K562 (cell line): ENCODE data around the gene ADD1. TPM values are rescaled to one million over a fixed set of nuclear protein-coding genes. Genes with fewer than 3 reads are reported as not detected.
A peak's percentile ranks its signal among the peaks of the same experiment; 100 is the strongest.

ENCODE experiments used
- ATAC-seq: fragments of 200-7000 bp; cut with Tn5 transposase; 3 replicates; pipeline ENCODE4 v1.9.1; 2020; ENCODE audit warnings: moderate library complexity
- BruUV-seq: library from RNA; stranded (reverse); fragments of 400-500 nt; replicated peaks from 2 replicates; lab custom pipeline; 2021; lab: Mats Ljungman, UMichigan
- CTCF ChIA-PET: fragments of 300-600 bp; formaldehyde crosslinking; extraction: SDS; loops from one replicate; lab custom pipeline; 2021; ENCODE audit warnings: low intra/inter-chr PET ratio; lab: Yijun Ruan, JAX
- POLR2A ChIA-PET: fragments of 300-600, 350-650 bp; sonication (Branson Sonifier 250); formaldehyde crosslinking; extraction: SDS; loops from one replicate; lab custom pipeline; 2021; ENCODE audit warnings: antibody characterized with exemption, inconsistent platforms; lab: Yijun Ruan, JAX
- DNase-seq, 4 experiments: peaks; one replicate each; pipeline versions ENCODE4 v3.0.0 to v3.0.0-alpha.2; 2011 to 2018; ENCODE audit warnings: low spot score in 3 of 4, mixed read lengths in 3 of 4; ENCODE audit errors: extremely low read depth in 1 of 4
- FAIRE-seq: peaks from 2 replicates; lab custom pipeline; 2011; peaks lifted over from hg19 to GRCh38; lab: Jason Lieb, UNC
- H2AFZ ChIP-seq: 2 replicates; pipeline ENCODE4 v1.6.0; 2011; ENCODE audit warnings: low read depth, low read length, control low read depth, inconsistent platforms
- H3K27ac ChIP-seq: fragments of 200-600 bp; 3 replicates; pipeline ENCODE4 v1.8.0; 2011; ENCODE audit warnings: low read depth, mild to moderate bottlenecking, control low read depth, inconsistent platforms, low read length, moderate library complexity, mixed read lengths; ENCODE audit errors: extremely low read depth
- H3K27me3 ChIP-seq, 2 experiments: fragments of 300-600 bp in 1 of 2; 2 replicates in 1 of 2; 3 replicates in 1 of 2; pipeline versions ENCODE4 v1.6.0 to v1.8.0; 2011; ENCODE audit warnings: inconsistent platforms in 2 of 2, low read length in 2 of 2, mild to moderate bottlenecking in 1 of 2, mixed read lengths in 1 of 2, moderate library complexity in 1 of 2; ENCODE audit not compliant: control insufficient read depth in 2 of 2, insufficient read depth in 2 of 2
- H3K36me3 ChIP-seq: fragments of 300-600 bp; 3 replicates; pipeline ENCODE4 v1.8.0; 2011; ENCODE audit warnings: mild to moderate bottlenecking, low read length, inconsistent platforms; ENCODE audit not compliant: control insufficient read depth, insufficient read depth
- H3K4me1 ChIP-seq, 2 experiments: fragments of 200-600 bp in 1 of 2; replicated peaks in 1 of 2; 2 replicates in 1 of 2; 3 replicates in 1 of 2; pipeline versions ENCODE4 v1.5.1 to v1.8.0; 2011; ENCODE audit warnings: inconsistent platforms in 2 of 2, low read length in 2 of 2, mild to moderate bottlenecking in 1 of 2, mixed read lengths in 1 of 2, moderate library complexity in 1 of 2; ENCODE audit not compliant: control insufficient read depth in 2 of 2, insufficient read depth in 2 of 2
- H3K4me2 ChIP-seq: 2 replicates; pipeline ENCODE4 v1.6.1; 2011; ENCODE audit warnings: low read length, control low read depth, inconsistent platforms, mixed read lengths; ENCODE audit not compliant: insufficient read depth
- H3K4me3 ChIP-seq: fragments of 200-600 bp; sonication (generic), shearing (Covaris generic); 2 replicates; pipeline ENCODE4 v1.5.1; 2016; ENCODE audit warnings: control low read depth, inconsistent platforms
- H3K79me2 ChIP-seq: fragments of 200-600 bp; 3 replicates; pipeline ENCODE4 v1.8.0; 2011; ENCODE audit warnings: low read length, inconsistent platforms; ENCODE audit not compliant: control insufficient read depth, insufficient read depth
- H3K9ac ChIP-seq, 2 experiments: 2 replicates each; pipeline versions ENCODE4 v1.6.0 to v1.6.1; 2011; ENCODE audit warnings: low read depth in 2 of 2, low read length in 2 of 2, control low read depth in 1 of 2, inconsistent platforms in 1 of 2, mild to moderate bottlenecking in 1 of 2, mixed read lengths in 1 of 2; ENCODE audit not compliant: insufficient read depth in 1 of 2
- H3K9me1 ChIP-seq: one replicate; pipeline ENCODE4 v1.6.0; 2011; ENCODE audit warnings: inconsistent platforms, mild to moderate bottlenecking, low read length, moderate library complexity; ENCODE audit not compliant: control insufficient read depth, insufficient read depth
- H3K9me3 ChIP-seq: replicated peaks from 2 replicates; pipeline ENCODE4 v1.5.1; 2011; ENCODE audit warnings: low read depth, low read length, inconsistent platforms; ENCODE audit not compliant: control insufficient read depth, insufficient read depth
- H4K20me1 ChIP-seq: replicated peaks from 2 replicates; pipeline ENCODE4 v1.6.1; 2011; ENCODE audit warnings: low read length, inconsistent platforms, mixed read lengths; ENCODE audit not compliant: control insufficient read depth, insufficient read depth
- CBX1 ChIP-seq: sonication (generic); IDR thresholded peaks from 2 replicates; pipeline ENCODE4 v1.6.1; 2016; ENCODE audit warnings: antibody characterized with exemption, low read depth, mild to moderate bottlenecking
- CSDE1 ChIP-seq, 2 experiments: fragments of 450-650 bp; IDR thresholded peaks; 2 replicates each; pipeline ENCODE4 v1.6.1; 2016; ENCODE audit warnings: mild to moderate bottlenecking in 1 of 2
- FOXA3 ChIP-seq, 2 experiments: fragments of 450-650 bp in 1 of 2; sonication (generic) in 1 of 2; formaldehyde crosslinking; IDR thresholded peaks in 1 of 2; conservative IDR thresholded peaks in 1 of 2; 2 replicates each; pipeline versions ENCODE4 v1.4.0 to v1.8.0; 2020 to 2022; ENCODE audit warnings: mild to moderate bottlenecking in 2 of 2, missing genetic modification reagents in 1 of 2
- KAT2B ChIP-seq: IDR thresholded peaks from one replicate; pipeline ENCODE4 v1.6.1; 2012; ENCODE audit warnings: low read depth, mild to moderate bottlenecking, control low read depth, inconsistent platforms, low read length, moderate library complexity
- MTA2 ChIP-seq: fragments of 450-650 bp; IDR thresholded peaks from 2 replicates; pipeline ENCODE4 v1.6.1; 2016; ENCODE audit warnings: low read depth
- NCOR1 ChIP-seq: fragments of 450-650 bp; IDR thresholded peaks from 2 replicates; pipeline ENCODE4 v1.6.1; 2016; ENCODE audit warnings: mild to moderate bottlenecking, moderate library complexity
- NRF1 ChIP-seq, 2 experiments: fragments of 450-650 bp; IDR thresholded peaks in 1 of 2; conservative IDR thresholded peaks in 1 of 2; 2 replicates each; pipeline ENCODE4 v1.6.1; 2014; ENCODE audit warnings: mild to moderate bottlenecking in 2 of 2
- SIRT6 ChIP-seq: IDR thresholded peaks from one replicate; pipeline ENCODE4 v1.6.1; 2012; ENCODE audit warnings: low read depth, mild to moderate bottlenecking, control low read depth, inconsistent platforms, low read length, moderate library complexity
- SRSF7 ChIP-seq: fragments of 200-400 bp; formaldehyde crosslinking; optimal IDR thresholded peaks from 2 replicates; pipeline ENCODE3; 2017; ENCODE audit warnings: mild to moderate bottlenecking, low read depth, low read length
- TFAM ChIP-seq: fragments of 250-450 bp; sonication (Bioruptor Pico); conservative IDR thresholded peaks from 2 replicates; pipeline ENCODE4 v1.5.0; 2021; ENCODE audit warnings: mild to moderate bottlenecking, moderate library complexity
- ZSCAN32 ChIP-seq: fragments of 450-650 bp; formaldehyde crosslinking; IDR thresholded peaks from 2 replicates; pipeline ENCODE4 v1.4.0; 2020; ENCODE audit warnings: mild to moderate bottlenecking, moderate library complexity
- WGBS: fragments of 100-300 bp; shearing (Covaris generic); methylation state at CpG from one replicate; pipeline ENCODE4 v1.1.6; 2016; ENCODE audit warnings: low coverage, mixed read lengths; ENCODE audit not compliant: insufficient coverage; ENCODE audit errors: missing lambda C conversion rate; 5-methylcytosine and 5-hydroxymethylcytosine counted together
- in situ Hi-C: fragments of 300-500 bp; cut with MboI; formaldehyde crosslinking; loops from 4 replicates; pipeline ENCODE4 v1.15.0; 2018; ENCODE audit warnings: inconsistent platforms, mixed read lengths
- intact Hi-C: fragments of 100-400 bp; cut with micrococcal nuclease; formaldehyde crosslinking; loops from 2 replicates; pipeline ENCODE4 v1.14.2; 2022
- polyA plus RNA-seq, 8 experiments: library from polyadenylated mRNA; depleted of rRNA in 4 of 8; stranded (reverse) in 5 of 8; unstranded in 3 of 8; fragments of >200 nt; fragmentation: Nextera tagmentation in 2 of 8; fragmentation: Illumina TruSeq in 1 of 8; extraction: Ambion mirVana in 2 of 8; extraction: Trizol in 1 of 8; gene quantifications; 2 replicates each; pipeline versions ENCODE4 v1.2.1 to v1.2.3, GENCODE V29; 2011 to 2014; ENCODE audit warnings: inconsistent platforms in 1 of 8, missing spikeins in 1 of 8
- total RNA-seq, 7 experiments: library from RNA; depleted of rRNA in 6 of 7; stranded (reverse); fragments of >200 nt in 6 of 7; fragmentation: Illumina TruSeq in 2 of 7; extraction: Trizol in 2 of 7; gene quantifications; 2 replicates each; pipeline versions ENCODE4 v1.2.1 to v1.2.3, GENCODE V29; 2011 to 2021; ENCODE audit warnings: low replicate concordance in 1 of 7
- TF ChIP-seq, protein P1 (sequence below), 3 experiments: IDR thresholded peaks in 2 of 3; conservative IDR thresholded peaks in 1 of 3; 2 replicates each; pipeline ENCODE4 v1.5.1; 2011 to 2012; ENCODE audit warnings: low read length in 3 of 3, mild to moderate bottlenecking in 3 of 3, control low read depth in 2 of 3, improper control_type of control experiment in 1 of 3, inconsistent platforms in 1 of 3, low read depth in 1 of 3, mixed read lengths in 1 of 3, moderate library complexity in 1 of 3; ENCODE audit not compliant: insufficient read depth in 2 of 3
- TF ChIP-seq, protein P2 (sequence below): fragments of 250-450 bp; sonication (Bioruptor Pico); IDR thresholded peaks from 2 replicates; pipeline ENCODE4 v1.8.0; 2022; ENCODE audit warnings: moderate library complexity, mild to moderate bottlenecking, inconsistent platforms
- TF ChIP-seq, protein P3 (sequence below): fragments of 250-450 bp; sonication (Bioruptor Pico); IDR thresholded peaks from 2 replicates; pipeline ENCODE4 v1.5.0; 2020; ENCODE audit warnings: mild to moderate bottlenecking

Gene ADD1
- total and polyA plus RNA-seq, 9 of the 15 experiments (the other 6 are each of a cell fraction or from before 2014, with no cell fraction given) = 17.5 to 153 (median 74.0) TPM

DNA sequence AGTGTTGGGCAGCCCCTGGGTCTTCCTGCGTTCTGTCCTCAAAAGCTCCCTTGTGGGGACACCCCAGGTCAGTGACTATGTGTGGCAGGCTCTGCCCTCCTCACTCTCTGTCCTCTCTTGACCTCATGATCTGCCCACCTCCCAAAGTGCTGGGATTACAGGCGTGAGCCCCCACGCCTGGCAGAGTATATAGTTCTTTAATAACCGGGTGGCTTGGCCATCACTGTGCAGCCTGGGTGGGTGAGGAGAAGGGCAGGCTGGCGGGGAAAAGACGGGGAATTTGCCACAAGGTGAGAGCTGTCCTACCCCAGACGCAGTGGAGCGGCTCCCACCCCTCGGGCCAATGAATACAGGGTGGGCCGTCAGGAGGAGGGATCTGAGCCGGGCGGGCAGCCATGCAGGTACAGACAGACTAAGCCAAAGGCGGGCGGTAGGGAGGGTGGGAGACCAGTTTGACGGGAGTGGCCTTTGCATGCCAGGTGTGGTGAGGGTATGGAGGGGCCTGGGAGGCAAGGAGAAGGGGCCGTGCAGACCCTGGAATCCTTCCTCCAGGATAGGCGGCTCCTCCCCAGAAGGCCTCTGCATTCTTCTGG lies 48.2 kb upstream of the ADD1 start:
- Histone ChIP-seq H3K27ac (no peak overlapping the region), H3K9me1 (no peaks in the 10 kb centered on the region), H3K4me1 (peaks cover 16 to 100% of the 10 kb centered on the region in 2 experiments), H3K4me2 (no peak overlapping the region), H4K20me1 (no peaks in the 10 kb centered on the region; the same call in 1 of the 2 replicates), H2AFZ (no peak overlapping the region), H3K9ac (peak overlapping the region in 1 of 2 experiments; percentile 90; a peak in 1 of 4 replicates), H3K79me2 (no peaks in the 10 kb centered on the region; the same call in 2 of the 3 replicates), H3K36me3 (no peaks in the 10 kb centered on the region), H3K9me3 (no peaks in the 10 kb centered on the region), H3K27me3 (no peaks in the 10 kb centered on the region), H3K4me3 (no peak overlapping the region)
- no TSS peak for BruUV-seq
- ATAC-seq (no peak), FAIRE-seq (no peak), DNase-seq (no peak)
- 93% methylated on average over 10 of the region's 17 CpGs for WGBS
- intact Hi-C loops (no loop called here), in situ Hi-C loops (no loop called here)
- CTCF ChIA-PET = no interaction called here
- TF ChIP-seq NRF1 (conservative IDR thresholded peaks at IDR 0.05 in 1 of 2, IDR thresholded peaks at IDR 0.05 in 1 of 2) (no peak), CBX1 (no peak), NCOR1 (no peak), SRSF7 (no peak), CSDE1 (IDR thresholded peaks at IDR 0.05) (no peak), TFAM (CRISPR knock-in tag) (no peak), ZSCAN32 (no peak), KAT2B (no peak), FOXA3 (CRISPR knock-in tag; conservative IDR thresholded peaks at IDR 0.05 in 1 of 2, IDR thresholded peaks at IDR 0.05 in 1 of 2) (no peak), SIRT6 (no peak), MTA2 (no peak)
- TF ChIP-seq, protein P1, sequence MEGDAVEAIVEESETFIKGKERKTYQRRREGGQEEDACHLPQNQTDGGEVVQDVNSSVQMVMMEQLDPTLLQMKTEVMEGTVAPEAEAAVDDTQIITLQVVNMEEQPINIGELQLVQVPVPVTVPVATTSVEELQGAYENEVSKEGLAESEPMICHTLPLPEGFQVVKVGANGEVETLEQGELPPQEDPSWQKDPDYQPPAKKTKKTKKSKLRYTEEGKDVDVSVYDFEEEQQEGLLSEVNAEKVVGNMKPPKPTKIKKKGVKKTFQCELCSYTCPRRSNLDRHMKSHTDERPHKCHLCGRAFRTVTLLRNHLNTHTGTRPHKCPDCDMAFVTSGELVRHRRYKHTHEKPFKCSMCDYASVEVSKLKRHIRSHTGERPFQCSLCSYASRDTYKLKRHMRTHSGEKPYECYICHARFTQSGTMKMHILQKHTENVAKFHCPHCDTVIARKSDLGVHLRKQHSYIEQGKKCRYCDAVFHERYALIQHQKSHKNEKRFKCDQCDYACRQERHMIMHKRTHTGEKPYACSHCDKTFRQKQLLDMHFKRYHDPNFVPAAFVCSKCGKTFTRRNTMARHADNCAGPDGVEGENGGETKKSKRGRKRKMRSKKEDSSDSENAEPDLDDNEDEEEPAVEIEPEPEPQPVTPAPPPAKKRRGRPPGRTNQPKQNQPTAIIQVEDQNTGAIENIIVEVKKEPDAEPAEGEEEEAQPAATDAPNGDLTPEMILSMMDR (IDR thresholded peaks at IDR 0.05 in 2 of 3, conservative IDR thresholded peaks at IDR 0.05 in 1 of 3; ENCODE audit: insufficient read depth in 2 of 3, low read depth in 1 of 3, low read length in 3 of 3) = no peak
- TF ChIP-seq, protein P2, sequence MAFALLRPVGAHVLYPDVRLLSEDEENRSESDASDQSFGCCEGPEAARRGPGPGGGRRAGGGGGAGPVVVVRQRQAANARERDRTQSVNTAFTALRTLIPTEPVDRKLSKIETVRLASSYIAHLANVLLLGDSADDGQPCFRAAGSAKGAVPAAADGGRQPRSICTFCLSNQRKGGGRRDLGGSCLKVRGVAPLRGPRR = no peak
- TF ChIP-seq, protein P3, sequence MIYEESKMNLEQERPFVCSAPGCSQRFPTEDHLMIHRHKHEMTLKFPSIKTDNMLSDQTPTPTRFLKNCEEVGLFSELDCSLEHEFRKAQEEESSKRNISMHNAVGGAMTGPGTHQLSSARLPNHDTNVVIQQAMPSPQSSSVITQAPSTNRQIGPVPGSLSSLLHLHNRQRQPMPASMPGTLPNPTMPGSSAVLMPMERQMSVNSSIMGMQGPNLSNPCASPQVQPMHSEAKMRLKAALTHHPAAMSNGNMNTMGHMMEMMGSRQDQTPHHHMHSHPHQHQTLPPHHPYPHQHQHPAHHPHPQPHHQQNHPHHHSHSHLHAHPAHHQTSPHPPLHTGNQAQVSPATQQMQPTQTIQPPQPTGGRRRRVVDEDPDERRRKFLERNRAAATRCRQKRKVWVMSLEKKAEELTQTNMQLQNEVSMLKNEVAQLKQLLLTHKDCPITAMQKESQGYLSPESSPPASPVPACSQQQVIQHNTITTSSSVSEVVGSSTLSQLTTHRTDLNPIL = no peak
- POLR2A ChIA-PET = interaction anchor here (1.3 kb wide), 1 partner anchor 8 kb away, joined by 8 read pairs; no protein-coding TSS in a partner anchor
